DMS153 treated with DMSO at 0.1 percent for 48 hours (cell line): ENCODE results near the gene UBE2L5.

Experiments used
- DNase-seq: peaks from one replicate; lab custom pipeline; 2025; ENCODE audit not compliant: unreplicated experiment; lab: John Stamatoyannopoulos, UW

The UBE2L5 gene

GRCh38 chr13:30404207-30404606, 18.1 kb upstream of the UBE2L5 start:
- DNase-seq: no peak

DNA sequence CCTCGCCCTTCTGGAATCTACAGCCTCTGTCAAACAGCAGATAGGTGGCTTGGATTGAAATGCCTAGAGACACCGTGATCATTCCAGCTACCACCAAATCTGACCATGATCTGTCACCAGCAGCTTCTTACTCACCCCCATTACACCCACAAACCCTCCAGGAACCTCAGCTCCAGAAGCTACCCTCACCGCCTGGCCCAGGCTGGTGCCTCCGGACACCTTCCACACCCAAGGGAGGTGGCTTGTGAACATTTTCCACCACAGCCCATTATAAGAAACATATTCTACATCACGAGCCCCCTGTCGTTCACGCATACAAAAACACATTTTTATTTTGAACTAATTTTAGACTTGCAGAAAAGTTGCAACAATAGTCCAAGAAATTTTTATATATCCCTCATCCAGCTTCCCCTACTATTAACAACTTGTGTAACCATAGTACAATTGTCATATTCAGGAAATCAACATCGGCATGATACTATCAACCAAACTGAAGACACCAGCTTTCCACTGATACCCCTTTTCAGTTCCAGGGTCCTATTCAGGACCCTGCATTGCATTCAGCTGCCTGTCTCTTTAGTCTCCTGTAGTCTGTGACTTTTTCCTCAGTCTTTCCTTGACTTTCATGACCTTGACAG, 15.4 kb upstream of the UBE2L5 start:
- DNase-seq: no peak

DNA sequence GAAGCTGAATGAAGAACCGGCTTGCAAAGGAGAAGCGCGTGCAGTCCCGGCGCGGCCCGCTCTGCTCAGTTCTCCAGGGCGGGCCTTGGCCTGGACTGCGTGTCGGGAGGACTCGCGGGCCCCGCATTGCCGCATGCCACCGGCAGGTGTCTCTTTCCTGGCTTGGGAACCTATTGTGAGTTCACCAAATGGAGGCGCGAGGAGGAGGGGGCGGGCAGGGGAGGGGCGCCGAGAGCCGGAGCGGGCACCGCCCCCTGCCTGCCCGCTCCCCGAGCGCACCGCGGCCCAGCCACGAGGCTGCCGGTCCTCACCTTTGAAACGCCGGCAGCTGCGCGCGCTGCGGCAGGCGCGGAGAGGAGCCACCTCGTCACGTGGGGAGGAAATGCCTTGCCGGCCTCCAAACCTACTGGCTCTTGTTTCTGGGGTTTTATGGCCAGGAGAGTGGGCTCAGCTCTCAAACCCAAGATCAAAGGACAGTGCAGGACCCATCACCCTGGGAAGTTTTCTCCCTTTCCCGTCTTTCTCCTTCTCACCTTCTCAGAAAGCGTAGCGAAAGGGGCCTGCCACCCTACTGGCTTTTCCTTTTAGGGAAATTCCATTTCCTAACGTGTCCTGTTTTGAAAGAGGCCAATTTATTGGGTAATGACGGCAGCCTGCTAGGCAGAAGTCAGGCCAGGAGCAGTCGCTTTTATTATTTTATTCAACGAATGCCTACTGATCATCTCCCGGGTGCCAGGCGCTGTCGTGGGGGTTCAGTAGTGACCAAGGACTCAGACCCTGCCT, 13.8 kb upstream of the UBE2L5 start:
- peak; percentile 81 for DNase-seq

DNA sequence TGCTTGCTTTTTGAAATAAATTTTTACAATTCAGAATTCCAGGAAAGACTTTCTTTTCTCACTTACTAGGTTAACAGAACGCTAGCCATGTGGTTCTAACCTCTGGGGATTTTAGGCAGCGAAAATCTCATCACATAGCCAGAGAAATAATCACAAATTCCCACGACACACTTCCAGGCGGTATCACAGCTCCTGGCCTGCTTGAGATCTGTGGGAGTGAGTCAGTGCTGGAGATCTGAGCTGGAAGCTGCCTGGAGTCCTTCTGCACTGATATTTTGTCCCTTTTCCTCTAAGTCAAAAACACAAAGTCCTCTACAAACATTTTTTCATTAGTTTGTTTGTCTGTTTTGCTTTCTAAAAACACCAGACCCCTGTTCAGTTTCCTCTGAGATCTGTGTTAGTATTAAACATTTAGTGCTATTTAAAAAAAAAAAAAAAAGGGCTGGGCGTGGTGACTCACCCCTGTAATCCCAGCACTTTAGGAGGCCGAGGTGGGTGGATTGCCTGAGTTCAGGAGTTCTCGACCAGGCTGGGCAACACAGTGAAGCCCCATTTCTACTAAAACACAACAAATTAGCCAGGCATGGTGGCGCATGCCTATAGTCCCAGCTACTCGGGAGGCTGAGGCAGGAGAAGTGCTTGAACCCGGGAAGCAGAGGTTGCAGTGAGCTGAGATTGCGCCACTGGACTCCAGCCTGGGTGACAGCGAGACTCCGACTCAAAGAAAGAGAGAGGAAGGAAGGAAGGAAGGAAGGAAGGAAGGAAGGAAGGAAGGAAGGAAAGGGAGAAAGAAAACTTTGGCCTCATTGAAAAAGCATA, 12.2 kb upstream of the UBE2L5 start:
- DNase-seq: no peak

- no peak for DNase-seq
Observed at GRCh38 chr13:30410705-30411125, 11.6 kb upstream of the UBE2L5 start.

DNA sequence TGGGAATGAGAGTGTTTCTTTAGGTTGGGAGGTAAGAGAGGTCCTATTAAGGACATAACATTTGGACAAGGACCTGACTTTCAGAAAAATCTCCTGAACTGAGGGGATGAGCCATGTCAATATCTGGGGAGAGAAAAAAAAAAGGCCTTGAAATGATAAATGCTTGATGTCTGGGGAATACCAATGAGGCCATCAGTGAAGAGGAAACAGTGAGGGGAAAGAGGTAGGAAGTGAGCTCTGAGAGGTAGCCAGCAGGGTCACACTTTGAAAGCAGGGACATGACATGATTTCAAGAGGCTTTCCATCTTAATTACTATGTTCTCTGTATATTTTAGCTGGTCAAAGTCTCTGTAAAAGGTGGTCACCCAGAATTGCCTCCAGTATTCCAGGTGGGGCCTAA, 9.9 kb upstream of the UBE2L5 start:
- no peak for DNase-seq

GRCh38 chr13:30413842-30414241, 8.5 kb upstream of the UBE2L5 start:
- no peak for DNase-seq

- no peak for DNase-seq
Observed at GRCh38 chr13:30415430-30416030, 6.8 kb upstream of the UBE2L5 start.

DNA sequence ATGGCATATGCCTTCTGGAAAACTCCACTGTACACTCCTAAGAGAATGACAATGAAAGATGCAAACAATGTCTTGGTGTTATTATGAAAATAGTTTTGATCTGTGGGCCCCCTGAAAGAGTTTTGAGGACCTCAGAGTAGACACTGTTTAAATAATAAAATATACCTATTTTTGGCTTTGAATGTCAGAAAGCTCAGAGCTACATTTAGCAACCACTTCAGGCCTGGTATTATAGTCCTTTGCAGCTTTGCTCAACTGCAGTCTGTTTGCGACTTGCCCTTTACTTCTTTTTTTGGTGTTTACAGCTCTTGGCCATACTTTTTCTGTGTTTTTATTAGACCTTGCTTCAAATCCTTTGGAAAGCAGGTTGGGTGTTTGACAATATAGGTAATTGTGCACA, 5.8 kb upstream of the UBE2L5 start:
- no peak for DNase-seq

GRCh38 chr13:30418075-30418716, 4.1 kb upstream of the UBE2L5 start:
- DNase-seq: no peak

DNA sequence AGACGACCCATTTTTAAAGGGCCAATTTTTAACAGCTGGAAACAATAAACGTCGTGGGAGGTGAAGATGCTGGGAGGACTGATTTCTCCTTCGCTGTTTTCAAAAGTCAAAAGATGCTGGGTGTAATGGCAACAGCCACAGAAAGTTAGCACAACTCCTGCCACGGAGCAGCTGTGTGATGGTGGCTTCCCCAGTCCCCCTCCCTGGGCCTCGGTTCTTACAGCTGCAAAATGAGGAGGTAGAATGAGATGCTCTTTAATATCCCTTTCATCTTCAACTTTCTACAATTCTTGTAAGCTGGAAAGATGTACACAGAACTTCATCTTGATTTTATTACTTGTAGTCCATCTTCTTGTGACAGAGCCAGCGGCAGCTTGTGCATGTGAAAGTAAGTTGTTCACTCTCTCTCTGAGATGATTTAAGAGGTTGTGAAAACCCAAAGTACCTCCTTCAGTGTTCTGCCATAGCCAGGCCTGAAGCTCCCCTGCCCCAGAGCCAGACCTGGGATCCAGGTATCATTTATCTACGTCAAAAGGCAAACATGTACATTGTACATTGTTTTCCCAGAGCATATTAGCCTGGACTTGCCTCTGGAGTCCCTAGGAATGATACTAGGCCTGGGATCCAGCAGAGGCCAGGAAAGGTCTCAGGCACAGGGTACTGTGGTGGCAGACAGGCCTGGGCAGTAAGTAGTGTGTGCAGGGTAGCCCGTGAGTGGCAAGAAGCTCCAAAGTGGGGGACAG, 3.4 kb upstream of the UBE2L5 start:
- no peak for DNase-seq

DNA sequence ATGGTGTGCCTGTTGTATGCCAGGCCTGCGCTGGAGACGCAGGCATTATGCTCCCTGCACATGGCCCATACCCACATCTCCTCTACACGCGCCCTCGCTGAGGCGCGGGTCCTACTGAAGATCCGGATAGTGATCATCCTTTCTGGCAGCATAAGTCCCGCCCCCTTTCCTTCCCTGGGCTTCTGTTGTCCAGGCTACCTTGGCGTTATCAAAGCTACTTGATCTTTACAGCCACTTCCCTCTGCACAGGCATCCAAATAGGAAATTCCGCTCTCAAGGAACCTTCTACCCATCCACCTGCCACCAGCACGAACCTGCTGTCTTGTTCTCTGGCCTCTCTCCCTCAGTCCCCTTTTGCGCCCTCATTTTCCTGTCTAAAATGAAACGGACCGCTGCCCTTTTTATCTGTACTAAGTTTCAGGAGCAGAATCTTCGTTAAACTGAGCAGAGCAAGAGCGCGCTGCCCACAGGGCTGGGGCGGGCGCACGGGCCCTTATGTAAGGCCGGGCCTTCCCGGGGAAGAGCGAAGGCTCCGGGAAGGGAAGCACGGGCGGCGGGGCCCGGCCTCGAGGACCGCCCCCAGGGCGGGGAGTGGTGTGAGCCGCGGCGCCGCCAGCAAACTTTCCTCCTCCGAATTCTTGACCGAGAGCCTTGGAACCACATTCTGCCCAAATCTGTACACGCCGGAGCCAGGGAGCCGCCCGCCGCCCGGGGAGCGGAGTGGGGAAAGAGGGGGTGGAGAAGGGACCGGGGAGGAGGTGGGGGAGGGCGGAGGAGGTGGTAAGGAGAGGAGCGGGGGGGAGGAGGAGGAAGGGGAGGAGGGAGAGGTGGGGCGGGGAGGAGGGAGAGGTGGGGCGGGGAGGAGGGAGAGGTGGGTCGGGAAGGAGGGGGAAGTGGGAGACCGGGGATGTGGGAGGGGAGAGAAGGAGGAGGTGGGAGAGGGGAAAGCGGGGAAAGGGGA, 920 bp upstream of the UBE2L5 start:
- no peak for DNase-seq

GRCh38 chr13:30423891-30424290, 1.6 kb downstream of the UBE2L5 start:
- no peak for DNase-seq

- no peak for DNase-seq
Observed at GRCh38 chr13:30429235-30429634, 6.9 kb downstream of the UBE2L5 start.

DNA sequence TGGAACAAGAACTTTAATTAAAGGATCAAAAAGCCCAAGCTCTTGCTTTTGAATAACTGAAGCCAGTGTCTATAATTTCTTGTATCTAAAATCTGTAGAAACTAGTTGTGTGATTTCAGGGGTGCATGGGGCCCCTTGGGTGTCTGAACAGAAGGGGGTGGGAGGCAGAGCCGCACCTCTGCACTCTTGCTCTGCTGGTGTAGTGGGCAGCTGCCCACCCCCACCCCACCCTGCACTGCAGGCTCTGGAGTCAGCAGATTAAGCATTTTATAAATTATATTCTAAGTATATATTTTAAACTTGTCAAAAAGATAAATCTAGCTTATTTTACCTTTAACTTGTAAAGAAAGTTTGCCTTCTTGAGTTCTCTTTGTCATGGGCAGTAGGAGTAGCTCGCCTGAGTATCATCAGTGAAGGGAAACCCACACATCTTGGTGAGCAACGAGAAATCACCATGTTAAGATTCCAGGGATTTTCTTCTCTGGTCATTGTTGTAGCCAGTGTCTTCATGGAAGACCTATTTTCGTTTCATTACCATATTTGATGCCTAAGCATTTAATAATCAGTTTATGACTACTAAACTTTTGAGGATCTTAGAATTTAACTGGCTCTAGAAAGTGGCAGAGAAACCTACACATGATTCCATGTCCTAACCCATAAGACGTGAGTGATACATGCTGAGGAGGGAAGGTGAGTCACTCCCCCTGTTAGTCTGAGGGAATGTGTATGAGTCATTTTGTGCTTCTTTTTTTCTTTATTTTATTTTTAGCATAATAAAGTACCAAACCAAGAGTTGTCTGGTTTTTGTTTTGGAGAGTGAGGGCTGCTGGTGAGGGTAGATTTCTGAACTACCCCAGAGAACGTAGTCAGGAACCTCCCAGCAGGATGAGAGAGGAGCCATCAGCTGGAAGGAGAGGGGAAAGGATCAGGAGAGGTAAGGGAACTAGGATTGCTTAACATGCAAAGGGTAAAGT, 7.7 kb downstream of the UBE2L5 start:
- no peak for DNase-seq

GRCh38 chr13:30431269-30431940, 9.1 kb downstream of the UBE2L5 start:
- no peak for DNase-seq

- no peak for DNase-seq
Observed at GRCh38 chr13:30435911-30436451, 13.7 kb downstream of the UBE2L5 start.
